Cerebellar cortex (tissue), 1 donor: ENCODE measurements around the gene GOLGA8H.
"Not testable (repeated sequence)": the region's sequence is repeated elsewhere in the genome, so short reads cannot be mapped to it uniquely, and the experiment has no call there.

Experiments
- DNase-seq: peaks from one replicate; pipeline ENCODE4 v3.0.0-alpha.2; 2015; ENCODE audit warnings: low spot score

GOLGA8H gene, protein sequence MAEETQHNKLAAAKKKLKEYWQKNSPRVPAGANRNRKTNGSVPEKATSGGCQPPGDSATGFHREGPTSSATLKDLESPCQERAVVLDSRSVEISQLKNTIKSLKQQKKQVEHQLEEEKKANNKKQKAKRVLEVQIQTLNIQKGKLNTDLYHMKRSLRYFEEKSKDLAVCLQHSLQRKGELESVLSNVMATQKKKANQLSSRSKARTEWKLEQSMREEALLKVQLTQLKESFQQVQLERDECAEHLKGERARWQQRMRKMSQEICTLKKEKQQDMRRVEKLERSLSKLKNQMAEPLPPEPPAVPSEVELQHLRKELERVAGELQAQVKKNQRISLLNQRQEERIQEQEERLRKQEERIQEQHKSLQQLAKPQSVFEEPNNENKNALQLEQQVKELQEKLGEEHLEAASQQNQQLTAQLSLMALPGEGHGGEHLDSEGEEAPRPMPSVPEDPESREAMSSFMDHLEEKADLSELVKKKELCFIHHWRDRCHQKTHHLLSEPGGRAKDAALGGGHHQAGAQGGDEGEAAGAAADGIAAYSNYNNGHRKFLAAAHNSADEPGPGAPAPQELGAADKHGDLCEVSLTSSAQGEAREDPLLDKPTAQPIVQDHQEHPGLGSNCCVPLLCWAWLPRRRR

DNA sequence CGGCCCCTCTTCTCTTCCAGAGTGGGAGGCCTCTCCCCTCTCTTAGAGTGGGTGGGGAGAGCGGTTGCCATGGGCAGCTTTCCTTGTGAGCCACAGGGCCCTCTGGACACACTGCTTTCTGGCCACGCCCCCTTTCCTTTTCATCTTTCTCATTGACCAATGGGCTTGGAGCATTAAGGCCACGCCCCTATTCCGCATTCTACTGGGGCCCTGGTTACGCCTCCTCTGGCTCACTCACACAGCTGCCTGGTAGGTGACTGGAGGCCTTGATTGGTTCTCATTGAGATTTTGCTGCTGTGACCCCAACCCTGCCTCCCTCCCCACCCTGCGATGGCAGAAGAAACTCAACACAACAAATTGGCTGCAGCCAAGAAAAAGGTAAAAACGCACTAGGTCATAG is at the start of gene GOLGA8H:
Gene GOLGA8H (plus strand): TSS at position 233 of the 400 bp plus-strand sequence. CDS start 98 bp downstream, at position 331.
- not testable (repeated sequence) for DNase-seq

DNA sequence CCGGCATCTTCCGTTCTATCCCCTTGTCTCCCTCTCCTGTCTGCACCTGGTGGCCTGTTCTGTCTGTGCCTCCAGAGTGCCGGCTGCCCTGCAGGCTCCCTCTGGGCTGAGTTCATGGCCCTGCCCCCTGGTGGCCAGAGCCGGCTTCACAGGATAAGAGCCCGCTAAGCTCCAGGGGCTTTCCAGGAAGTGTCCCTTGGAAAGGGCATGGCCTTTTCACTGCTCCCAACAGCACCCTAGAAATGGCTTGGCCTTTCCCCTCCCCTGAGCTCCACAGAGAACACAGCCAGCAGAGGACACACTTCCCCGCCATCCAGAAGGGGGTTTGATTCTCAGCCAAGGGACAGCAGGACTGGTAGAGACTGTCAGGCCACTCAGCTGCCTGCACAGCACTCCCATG is 36.9 kb upstream of the GOLGA8H start:
- not testable (repeated sequence) for DNase-seq

DNA sequence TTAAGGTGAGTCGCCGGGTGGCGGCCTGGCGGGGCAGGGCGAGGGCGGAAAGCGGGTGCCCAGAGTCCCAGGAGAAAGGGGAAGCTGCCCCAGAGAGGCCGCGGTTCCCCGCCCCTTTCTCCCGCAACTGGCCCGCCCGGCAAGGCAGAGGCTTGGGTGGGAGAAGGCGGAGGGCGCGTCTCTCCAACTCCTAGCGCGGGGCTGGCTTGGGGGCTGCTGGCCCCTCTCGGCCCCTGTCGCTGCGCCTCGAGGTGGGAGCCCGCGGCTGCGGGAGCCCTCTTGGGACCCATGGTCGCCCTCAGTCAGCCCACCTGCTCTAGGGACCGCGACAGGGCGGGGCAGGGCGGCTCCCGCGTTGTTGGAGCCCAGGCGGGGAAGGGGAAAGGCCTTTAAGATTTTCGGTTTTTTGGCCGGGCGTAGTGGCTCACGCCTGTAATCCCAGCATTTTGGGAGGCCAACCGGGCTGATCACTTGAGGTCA is 30.8 kb upstream of the GOLGA8H start:
- not testable (repeated sequence) for DNase-seq

DNA sequence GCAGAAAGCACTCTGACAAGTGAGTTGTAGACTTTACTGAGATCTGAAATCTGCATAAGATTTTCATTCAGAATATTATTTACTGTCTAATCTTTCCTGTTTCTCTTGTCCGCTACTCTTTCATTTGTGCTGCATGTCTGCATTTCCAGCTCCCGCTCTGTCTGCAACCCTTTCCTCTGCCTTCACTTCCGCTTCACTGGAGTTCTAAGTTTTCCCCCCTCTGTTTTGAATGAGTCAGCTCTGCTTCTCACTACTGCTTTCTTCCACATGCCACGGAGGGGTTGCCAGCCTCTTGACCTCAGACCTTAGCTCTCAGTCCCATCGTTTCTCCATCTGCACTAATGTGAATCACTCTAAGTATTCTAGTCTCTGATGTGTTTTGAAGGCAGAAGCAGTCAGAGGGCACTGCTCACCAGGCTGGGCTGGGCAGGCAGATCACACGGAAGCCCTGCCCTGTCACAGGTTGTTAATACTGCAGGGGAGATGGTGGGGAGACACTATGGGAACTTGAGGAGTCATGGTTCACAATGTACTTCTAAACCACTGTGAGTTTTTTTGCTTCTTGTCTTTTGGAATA is 24.3 kb upstream of the GOLGA8H start:
- DNase-seq: not testable (repeated sequence)

DNA sequence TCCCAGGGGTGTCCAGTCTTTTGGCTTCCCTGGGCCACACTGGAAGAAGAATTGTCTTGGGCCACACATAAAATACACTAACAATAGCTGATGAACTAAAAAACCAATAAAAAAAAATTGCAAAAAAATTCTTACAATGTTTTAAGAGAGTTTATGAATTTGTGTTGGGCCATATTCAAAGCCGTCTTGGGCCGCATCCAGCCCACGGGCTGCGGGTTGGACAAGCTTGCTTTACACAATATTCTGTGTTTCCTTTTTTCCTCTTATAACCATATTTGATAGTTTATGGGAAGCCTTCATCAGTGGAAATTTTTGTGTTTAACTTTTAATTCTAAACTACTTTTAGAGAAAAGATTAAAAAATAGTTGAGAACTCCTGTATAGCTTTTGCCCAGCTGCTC is 23.1 kb upstream of the GOLGA8H start:
- DNase-seq: not testable (repeated sequence)

DNA sequence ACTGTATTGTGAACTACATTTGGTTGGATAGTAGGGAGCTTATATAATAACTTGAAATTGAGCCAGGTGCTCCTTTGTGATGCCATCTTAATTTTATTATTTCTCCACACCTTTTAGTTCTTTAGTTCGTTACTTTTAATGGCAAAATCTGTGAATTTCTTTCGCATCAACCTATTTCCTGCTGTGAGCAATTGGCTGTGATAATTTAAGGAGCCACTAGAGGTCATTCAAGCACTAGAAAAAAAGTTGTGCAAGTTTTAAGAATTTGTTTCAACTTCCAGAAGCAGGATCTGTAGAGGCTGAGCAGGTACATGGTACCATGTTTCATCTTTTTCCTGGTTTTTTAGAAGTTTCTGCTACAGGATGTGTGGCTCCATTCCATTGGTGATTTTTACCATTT is 4.9 kb upstream of the GOLGA8H start:
- not testable (repeated sequence) for DNase-seq

DNA sequence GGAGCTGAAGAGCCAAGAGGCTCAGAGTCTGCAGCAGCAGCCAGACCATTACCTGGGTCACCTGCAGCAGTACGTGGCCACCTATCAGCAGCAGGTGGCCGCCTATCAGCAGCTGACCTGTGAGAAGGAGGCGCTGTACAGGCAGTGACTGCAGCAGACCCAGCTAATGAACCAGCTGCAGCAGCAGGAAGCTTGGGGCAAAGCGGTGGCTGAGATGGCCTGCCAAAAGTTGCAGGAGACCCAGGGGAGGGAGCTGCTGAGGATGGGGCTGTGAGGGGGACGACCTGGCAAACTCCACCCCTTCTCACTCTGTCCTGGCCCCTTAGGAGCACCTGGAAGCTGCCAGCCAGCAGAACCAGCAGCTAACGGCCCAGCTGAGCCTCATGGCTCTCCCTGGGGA is 8.4 kb downstream of the GOLGA8H start:
- DNase-seq: not testable (repeated sequence)

DNA sequence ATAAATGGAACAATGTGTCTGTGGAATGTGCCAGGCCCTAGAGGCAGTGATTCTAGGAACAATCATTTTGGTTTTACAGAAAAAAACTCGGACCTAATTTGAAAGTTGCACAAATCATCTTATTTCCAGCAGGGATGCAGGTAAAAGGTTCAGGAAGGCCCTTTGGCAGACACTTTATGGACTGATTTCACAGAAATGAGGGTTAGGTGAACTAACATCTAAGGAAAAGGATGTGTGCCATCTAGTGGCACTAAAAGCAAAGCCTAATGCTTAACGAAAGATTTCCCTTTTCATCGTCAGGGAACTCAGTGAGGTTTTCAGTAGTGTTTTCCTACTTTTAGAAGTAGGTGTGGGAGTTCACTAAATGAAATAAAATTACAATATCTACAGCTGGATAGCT is 17.5 kb downstream of the GOLGA8H start:
- peak; percentile 37 for DNase-seq

DNA sequence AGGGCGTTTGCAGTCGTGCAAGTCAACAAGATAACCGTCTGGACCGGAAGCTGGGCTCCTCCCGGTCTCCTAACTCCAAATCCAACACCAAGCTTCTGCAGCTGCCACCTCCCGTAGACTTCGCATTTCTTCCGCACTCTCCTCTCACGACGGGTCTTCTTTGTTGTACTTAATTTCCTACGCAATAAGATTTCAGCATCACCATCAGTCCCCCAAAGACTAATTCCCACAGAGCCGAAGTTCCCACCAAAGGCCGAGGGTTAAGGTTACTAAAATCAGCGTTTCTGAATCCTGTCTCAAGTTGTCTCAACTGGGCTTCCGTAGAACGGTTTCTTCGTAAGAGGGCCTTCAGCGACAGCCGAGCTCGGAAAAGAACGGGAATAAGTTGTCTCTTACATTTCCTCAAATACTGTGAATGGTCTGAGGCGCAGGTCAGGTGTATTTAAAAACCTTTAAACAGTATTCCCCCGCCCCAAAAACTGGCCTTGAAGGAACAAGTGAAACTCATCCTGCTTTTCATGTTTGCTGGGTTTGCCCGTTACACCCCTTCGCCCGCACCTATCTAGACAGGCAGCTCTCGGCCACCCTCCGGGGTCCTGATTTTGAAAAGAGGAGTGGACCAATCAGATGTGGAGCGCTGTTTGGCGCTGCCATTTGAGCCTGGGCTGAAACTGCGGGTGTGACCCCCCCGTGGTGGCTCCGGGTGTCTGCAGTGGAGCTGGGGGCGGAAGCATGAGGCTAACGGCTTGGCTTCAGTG is 21.8 kb downstream of the GOLGA8H start, which contains the start of gene ARHGAP11B:
Gene ARHGAP11B (plus strand): TSS at position 693 of the 758 bp plus-strand sequence.
- peak; percentile 99 for DNase-seq

DNA sequence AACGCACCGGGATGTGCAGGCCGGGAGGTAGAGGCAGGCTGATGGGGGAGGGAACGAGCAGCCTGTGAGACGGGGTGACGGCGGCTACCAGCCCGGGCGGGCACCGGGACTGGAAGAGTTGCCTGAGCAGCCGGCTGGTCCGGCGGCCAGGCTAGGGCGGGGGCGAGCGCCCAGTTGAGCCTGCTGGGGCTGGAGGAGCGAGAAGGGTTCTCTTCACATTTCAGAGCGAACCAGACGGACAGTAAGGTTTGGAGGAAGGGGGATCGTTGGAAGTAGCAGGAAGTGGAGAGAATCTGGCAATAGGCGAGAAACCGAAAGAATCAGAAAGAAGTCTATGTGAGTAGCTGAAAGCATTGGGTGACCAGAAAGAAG is 22.4 kb downstream of the GOLGA8H start:
- peak; percentile 4 for DNase-seq

DNA sequence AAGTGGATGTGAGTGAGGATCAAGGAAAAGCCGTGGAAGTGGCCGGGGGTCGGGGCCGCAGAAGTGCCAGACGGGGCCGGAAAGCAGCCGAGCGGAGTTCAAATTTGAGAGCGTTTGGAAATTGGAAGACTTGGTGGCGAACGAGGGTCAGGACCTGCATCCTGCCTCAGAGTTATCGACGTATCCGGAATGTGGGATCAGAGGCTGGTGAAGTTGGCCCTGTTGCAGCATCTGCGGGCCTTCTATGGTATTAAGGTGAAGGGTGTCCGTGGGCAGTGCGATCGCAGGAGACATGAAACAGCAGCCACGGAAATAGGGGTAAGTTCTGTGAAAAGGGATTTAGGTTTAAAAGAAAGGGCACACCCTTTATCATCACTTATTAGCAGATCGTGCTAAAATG is 22.8 kb downstream of the GOLGA8H start:
- not testable (repeated sequence) for DNase-seq

DNA sequence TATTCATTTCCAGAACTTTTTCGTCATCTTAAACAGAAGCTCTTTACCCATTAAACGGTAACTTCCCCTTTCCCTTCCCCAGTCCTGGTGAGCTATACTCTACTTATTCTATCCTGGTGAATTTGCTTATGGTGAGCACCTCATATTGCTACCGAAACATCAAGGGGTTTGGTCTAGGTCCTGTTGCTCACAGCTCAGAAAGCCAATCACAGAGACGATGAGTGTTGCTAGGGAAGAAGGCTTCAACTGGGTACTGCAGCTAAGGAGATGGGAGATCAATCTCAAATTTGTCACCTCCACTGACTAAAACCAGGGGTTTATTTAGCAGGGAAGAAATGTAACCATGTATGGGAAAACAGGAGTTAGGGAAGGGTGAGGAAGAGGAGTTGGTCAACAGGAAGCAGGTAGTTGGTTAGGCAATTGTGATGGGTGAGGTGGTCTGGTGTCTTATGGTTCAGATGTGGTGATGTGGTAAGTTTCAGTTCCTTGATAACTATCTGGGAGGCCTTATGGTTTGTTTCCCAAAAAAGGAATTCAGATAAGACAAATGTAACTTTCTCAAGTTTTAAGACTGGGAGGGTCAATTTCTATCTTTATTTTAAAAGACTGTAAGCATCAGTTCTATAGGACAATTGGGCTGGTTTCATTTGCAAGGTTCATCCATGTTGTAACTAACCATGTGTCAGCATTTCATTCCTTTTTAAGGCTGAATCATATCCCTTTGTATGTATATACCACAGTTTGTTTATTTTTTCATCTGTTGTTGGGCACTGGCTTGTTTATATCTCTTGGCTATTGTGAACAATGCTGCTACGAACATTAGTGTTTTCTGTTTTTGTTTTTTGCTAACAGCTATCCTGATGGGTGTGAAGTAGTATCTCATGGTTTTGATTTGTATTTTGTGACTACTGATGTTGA is 46.4 kb downstream of the GOLGA8H start:
- DNase-seq: no peak

DNA sequence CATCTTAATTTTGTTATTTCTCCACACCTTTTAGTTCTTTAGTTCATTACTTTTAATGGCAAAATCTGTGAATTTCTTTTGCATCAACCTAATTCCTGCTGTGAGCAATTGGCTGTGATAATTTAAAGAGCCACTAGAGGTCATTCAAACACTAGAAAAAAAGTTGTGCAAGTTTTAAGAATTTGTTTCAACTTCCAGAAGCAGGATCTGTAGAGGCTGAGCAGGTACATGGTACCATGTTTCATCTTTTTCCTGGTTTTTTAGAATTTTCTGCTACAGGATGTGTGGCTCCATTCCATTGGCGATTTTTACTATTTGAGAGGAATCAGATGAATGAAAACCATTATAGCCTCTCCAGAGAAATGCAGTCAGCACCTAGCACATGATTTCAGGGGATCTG is 57.3 kb downstream of the GOLGA8H start:
- DNase-seq: peak; percentile 15
